Right renal pelvis (tissue), 4 donors: ENCODE measurements around the gene HNRNPM. TPM values are rescaled to one million over a fixed set of nuclear protein-coding genes. Genes with fewer than 3 reads are reported as not detected.

Source experiments
- DNase-seq, 4 donors: peaks; one replicate each; pipeline ENCODE4 v3.0.0-alpha.2; 2013; ENCODE audit warnings: low read depth in 4 of 4, low spot score in 3 of 4, missing footprints in 1 of 4
- polyA plus RNA-seq, 4 donors: library from polyadenylated mRNA; unstranded; fragments of 120-200 nt; gene quantifications; one replicate each; pipeline ENCODE4 v1.2.1, GENCODE V29; 2013; ENCODE audit not compliant: insufficient read length in 4 of 4

Gene HNRNPM
- polyA plus RNA-seq, 4 donors = 354 to 435 (median 411) TPM

- DNase-seq = no peak
Observed at GRCh38 chr19:8536282-8536681, 91.5 kb downstream of the HNRNPM start.

- no peak for DNase-seq
Observed at GRCh38 chr19:8537099-8537498, 92.3 kb downstream of the HNRNPM start.

Other genes starting within 250 kb of the HNRNPM start
- gene CERS4, start 235.6 kb upstream of the HNRNPM start, polyA plus RNA-seq = 10 to 100 TPM; 33.2 to 52.0 (median 40.8) TPM
- gene CD320, start 136.6 kb upstream of the HNRNPM start, polyA plus RNA-seq = 10 to 100 TPM; 30.7 to 49.2 (median 33.5) TPM
- 10 to 100 TPM; 44.9 to 61.6 (median 57.9) TPM for gene NDUFA7, start 123.6 kb upstream of the HNRNPM start, polyA plus RNA-seq
- gene RPS28, start 123.5 kb upstream of the HNRNPM start, polyA plus RNA-seq = 100 to 1,000 TPM; 326 to 611 (median 414) TPM
- 10 to 100 TPM in 1 of 4 donors, 1 to 10 TPM in 3; 6.8 to 16.7 (median 8.1) TPM for gene KANK3, start 101.7 kb upstream of the HNRNPM start, polyA plus RNA-seq
- gene ANGPTL4, start 80.8 kb upstream of the HNRNPM start, polyA plus RNA-seq = 1 to 10 TPM; 1.6 to 5.0 (median 2.4) TPM
- gene RAB11B, start 54.6 kb upstream of the HNRNPM start, polyA plus RNA-seq = 100 to 1,000 TPM; 121 to 174 (median 130) TPM
- 10 to 100 TPM; 12.8 to 18.6 (median 13.5) TPM for gene MARCHF2, start 31.7 kb upstream of the HNRNPM start, polyA plus RNA-seq
- 1 to 10 TPM; 1.1 to 1.5 (median 1.3) TPM for gene PRAM1, start 57.7 kb downstream of the HNRNPM start, polyA plus RNA-seq
- gene ZNF414, start 69.2 kb downstream of the HNRNPM start, polyA plus RNA-seq = 10 to 100 TPM; 18.8 to 27.0 (median 23.6) TPM
- 1 to 10 TPM; 3.5 to 6.0 (median 4.2) TPM for gene MYO1F, start 132.5 kb downstream of the HNRNPM start, polyA plus RNA-seq
- gene ADAMTS10, start 165.7 kb downstream of the HNRNPM start, polyA plus RNA-seq = 10 to 100 TPM; 27.7 to 38.6 (median 34.6) TPM
- gene NFILZ, start 185.7 kb downstream of the HNRNPM start, polyA plus RNA-seq = not detected